Iris pigment epithelial cell (primary cell): ENCODE measurements around the gene LMOD3.

ENCODE experiments used
- DNase-seq: peaks from one replicate; pipeline ENCODE4 v3.0.0-alpha.2; 2011; ENCODE audit warnings: low read depth

Gene LMOD3

DNA sequence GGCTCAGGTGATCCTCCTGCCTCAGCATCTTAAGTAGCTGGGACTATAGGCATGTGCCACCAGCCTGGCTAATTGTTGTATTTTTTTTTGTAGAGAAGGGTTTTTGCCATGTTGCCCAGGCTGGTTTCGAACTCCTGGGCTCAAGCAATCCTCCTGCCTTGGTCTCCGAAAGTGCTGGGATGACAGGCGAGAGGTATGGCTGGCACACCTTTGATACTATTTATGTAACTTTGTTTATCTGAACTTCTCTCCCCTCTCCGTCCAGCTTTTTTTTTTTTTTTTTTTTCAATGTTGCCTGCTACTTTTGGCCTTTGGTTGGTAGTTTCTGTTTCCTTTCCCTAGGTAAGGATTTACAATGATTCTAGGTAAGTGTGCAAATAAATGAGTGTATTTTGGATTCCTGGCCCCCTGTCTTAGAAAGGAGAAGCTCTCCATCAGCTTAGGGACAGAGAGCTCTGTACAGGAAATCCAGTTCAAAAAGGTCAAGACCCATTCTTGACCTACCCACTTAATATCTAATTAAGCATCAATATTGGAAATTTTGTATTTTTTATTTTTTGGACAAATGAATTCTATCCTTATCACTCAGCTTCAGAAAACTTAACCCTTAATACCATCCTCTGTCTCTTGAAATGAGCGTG lies 30.9 kb downstream of the LMOD3 start:
- DNase-seq: no peak

DNA sequence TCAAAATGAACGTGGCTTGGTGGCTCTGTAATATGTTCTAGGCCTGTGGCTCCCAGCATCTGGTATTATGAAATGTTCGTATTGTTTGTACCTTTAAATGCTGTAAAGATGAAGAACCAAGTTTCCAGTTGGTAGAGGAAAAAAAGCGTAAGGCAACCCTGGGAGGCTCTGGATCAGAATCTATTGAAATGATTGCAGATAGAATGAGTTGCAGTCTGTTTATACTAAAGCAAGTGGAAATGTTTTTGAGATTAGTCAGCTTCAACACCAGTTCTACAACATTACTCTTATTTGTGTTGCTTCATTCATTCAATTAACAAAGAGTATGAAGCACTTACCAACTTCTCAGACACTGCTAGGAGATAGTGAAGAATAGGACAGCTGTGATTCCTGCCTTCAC lies 32.4 kb downstream of the LMOD3 start:
- DNase-seq: peak; percentile 92

DNA sequence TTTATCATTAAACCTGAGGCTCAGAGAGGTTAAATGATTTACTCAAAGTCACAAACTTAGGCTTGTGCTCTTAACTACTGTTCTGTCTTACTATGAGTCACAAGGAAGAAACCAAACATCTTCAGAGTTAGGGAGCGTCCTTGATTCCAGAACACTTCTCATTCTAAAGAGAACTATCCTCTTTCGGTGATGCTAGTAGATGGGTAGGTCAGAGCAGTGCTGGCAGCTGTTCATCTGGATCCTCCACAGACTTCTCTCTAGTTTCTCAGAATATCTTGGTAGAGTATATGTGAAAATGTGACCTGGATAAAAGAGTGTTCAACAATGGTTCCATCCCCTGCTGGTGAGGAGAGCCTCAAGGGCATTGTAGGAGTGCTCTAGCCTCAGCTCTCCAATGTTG lies 34.3 kb downstream of the LMOD3 start:
- DNase-seq: peak; percentile 80

DNA sequence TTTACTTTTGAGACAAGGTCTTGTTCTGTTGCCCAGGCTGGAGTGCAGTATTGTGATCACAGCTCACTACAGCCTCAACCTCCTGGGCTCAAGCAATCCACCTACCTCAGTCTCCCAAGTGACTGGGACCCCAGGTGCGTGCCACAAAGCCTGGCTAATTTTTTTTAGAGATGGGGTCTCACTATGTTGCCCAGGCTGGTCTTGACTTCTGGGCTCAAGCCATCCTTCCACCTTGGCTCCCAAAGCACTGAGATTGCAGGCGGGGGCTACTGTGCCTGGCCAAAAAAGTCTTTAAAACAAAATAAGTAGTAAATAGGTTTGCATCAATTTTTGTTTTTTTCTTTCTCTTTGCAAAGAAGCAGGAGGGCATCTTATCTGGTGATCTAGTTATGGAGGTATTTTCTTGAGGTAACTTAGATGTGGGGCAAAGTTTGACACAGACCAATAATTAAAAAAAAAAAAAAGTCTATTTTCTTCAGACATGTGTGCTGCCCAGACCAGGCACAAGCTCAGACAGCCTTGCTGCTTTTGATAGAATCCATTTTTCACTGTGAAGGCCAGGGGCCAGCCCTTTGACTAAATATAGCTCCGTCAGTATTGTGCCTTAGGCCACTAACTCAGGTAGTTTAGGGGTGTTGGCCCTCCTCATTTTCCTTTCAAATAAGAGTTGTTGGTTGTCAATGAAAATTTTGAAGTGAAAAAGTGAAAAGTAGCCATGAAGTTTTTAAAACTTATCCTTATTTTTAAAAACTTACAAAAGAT lies 35.2 kb downstream of the LMOD3 start:
- no peak for DNase-seq

DNA sequence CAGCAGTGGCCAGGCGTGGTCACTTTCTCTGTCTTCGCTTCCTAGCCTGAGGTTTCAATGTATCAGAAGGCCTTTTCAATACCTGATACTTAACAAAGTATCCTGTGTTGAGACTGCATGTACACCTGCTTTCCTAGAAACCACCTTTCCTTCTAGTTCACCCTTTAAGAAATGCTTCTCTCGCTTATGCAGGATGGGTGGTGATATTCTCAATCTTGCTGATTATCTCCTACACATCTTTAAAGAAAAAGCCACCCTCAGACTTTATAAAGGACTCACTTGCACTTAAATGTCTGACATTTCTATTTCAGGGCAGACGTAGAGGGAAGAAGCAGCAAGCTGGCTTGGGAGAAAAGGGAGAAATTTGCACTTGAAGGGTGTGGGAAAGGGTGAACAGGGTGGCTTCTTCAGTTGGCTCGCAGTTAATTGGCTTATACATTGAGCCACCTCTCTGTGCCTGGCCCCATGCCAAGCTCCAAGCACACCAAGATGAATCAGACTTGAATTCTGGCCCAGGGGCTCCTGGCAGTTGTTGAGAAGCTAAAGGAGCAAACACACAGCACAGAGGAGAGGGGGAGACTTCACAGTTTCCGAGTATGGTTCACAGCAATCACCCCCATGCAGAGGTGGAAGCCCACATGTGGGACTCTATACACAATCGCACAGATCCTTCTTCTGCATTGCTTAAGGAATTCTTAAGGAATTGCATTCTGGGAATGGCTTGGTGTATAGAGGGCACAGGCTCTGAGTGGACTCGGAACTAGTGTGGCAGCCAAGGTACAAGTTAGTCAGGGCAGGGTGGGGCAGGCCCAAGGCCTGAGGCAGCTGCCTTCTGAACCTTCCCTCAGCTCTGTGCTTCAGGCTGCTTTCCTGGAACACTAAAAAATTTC lies 36.3 kb downstream of the LMOD3 start:
- DNase-seq: peak; percentile 96

DNA sequence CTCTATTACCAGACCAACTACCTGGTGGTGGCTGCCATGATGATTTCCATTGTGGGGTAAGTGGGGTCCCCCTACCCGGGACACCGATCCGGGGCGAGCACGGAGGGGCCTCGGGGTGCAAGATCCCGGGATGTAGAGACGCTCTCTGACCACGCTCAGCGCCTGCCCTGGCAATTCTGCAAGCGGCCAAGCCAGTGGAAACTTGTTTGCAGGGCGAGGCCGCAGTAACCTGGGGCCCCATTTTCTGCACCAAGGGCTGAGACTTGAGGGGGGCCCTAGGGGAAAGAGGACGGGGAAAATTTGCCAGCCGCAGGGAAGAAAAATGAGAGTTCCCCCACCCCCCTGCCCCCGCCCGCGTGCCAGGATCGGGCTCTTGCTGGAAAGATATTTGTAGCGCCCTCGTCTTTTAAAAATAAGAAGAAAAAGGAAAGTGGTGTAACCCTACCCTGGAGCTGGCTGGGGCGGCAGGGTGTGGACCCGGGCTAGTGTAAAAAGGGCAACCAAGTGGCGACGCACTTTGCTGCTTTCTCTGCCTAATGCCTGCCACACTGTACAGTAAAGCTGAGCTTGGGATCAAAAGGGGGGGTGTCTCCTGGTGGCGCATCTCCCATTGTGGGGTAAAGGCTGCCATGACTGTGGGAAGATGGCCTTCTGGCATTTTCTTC lies 37.1 kb downstream of the LMOD3 start:
- peak; percentile 23 for DNase-seq

DNA sequence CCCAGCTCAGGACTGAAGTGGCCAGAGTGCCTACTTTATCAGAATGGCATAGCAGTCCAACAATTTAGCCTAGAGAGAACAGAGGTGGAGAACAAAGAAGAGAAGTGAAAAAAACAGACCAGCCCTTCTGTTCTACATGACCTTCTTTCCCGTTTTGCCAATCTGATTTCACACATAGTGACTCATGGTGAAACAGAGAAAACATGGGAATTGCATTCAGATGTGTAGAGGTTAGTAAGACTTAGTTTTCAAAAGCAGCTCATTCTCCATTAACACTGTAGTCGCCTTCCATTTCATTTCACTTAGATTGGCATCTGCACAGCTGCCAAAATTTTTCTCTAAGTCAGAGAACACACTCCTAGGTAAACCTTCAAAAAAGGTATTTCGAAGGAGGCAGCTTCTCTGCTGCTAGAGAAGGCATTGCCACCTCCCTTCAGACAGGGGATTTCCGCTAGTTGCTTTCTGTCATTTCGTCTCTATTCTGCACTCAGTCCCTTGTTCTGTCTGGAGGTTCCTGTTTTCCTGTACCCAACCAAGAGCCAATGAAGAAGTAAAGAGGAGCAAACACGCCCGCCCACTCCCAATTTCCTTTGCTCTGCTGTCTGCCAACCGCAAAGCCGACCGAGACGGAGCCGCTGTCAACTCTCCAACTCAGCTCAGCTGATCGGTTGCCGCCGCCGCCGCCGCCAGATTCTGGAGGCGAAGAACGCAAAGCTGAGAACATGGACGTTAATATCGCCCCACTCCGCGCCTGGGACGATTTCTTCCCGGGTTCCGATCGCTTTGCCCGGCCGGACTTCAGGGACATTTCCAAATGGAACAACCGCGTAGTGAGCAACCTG lies 37.8 kb downstream of the LMOD3 start, which contains the start of gene ARL6IP5:
TSS of gene ARL6IP5 (plus strand) at position 612 of the 842 bp plus-strand sequence. CDS start at position 723, 111 bp downstream.
- DNase-seq: peak; percentile 95

DNA sequence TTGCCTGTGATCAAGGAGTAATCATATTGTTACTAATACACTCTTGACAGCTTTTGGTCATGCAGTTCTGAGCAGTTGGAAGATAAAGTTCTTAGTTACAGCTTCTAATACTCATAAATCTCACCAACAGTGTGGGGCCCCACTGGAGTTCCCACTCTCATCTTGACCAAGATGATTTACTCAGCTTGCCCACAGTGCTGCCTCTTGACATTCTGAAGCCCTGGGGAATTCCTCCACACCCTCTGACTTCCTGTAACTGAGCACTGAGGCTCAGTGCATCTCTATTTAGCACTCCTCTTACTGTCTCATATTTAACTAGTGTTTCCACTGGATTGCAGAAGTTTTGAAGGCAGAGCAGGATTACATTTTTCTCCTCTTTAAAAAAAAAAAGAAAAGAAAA lies 39.6 kb downstream of the LMOD3 start:
- peak; percentile 95 for DNase-seq

DNA sequence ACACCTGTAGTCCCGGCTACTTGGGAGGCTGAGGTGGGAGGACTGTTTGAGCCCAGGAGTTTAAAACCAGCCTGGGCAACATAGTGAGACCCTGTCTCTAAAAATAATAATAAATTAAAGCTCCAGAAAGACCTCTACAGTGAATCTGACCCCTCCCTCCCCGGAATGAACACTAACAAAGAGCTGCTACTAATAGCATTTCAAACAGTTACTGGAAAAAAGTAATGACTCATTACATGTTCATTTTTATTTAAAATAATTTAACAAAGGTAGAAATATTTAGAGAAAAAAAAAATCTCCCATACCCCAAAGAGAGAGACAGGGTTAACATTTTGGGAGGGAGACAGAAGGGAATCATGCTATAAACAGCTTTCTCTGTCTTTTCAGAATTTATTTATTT lies 40.0 kb downstream of the LMOD3 start:
- peak; percentile 20 for DNase-seq

DNA sequence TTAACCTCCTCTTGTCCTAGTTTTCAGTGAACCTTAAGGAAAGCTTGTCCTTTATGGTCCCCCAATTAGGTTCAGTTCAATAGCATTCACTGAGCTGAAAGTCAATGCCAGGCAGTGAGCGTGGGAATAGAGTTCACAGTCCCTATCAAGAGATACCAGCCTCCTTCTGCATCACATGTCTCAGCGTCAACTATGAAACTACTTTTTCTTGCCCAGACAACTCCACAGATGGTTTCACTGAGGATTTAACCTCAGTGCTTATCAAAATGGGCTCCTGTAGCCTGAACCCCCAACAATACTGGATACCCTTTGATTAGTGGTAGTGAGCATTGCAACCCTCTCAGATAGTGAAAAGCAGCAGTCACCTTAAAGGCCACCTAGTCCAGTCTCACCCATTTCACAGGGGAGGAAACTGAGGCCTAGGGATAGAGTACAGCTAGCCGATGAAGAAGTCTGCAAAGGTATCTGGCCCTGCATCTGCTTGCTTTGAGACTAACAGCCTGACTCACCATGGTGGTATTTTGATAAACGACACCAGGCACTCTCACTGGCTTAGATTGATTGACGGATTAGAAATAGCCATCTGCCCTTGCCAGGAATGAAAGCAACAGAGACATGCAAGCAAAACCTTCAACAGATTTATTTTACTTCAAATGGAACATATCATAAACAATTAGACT lies 40.7 kb downstream of the LMOD3 start:
- peak; percentile 86 for DNase-seq

DNA sequence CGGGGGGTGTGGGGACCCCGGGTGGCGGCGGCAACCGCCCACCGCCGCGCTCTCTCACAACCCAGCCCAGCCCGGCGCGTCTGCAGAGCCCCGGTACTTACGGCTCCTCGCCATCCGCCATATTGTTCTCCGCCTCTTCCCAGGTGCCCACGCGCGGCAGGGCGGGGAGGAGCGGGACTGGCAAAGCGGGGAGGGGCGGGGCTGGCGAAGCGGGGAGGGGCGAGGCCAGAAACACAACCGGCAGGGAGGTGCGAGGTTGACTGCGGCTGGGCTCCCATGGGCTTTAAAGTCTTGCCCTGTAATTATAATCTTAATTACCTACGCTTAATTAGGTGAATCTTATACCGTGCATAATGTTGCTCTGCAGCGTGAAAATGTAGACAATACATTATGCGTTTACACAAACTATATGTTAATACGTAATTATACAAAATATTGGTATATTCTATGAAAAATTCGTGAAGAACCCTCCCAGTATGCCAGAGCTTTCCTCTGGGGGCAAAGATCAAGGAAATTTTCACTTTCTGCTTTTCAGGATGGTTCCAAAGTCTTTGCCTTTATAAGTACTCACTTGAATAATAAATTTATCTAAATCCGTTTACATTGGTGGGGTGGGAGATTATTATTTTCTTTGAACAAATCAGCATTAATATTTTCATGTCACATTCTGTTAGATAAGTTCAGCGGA lies 42.0 kb downstream of the LMOD3 start, which contains the start of gene UBA3:
TSS of gene UBA3 (minus strand) at position 133 of the 688 bp plus-strand sequence. CDS start at position 121, 12 bp downstream.
- peak; percentile 90 for DNase-seq

DNA sequence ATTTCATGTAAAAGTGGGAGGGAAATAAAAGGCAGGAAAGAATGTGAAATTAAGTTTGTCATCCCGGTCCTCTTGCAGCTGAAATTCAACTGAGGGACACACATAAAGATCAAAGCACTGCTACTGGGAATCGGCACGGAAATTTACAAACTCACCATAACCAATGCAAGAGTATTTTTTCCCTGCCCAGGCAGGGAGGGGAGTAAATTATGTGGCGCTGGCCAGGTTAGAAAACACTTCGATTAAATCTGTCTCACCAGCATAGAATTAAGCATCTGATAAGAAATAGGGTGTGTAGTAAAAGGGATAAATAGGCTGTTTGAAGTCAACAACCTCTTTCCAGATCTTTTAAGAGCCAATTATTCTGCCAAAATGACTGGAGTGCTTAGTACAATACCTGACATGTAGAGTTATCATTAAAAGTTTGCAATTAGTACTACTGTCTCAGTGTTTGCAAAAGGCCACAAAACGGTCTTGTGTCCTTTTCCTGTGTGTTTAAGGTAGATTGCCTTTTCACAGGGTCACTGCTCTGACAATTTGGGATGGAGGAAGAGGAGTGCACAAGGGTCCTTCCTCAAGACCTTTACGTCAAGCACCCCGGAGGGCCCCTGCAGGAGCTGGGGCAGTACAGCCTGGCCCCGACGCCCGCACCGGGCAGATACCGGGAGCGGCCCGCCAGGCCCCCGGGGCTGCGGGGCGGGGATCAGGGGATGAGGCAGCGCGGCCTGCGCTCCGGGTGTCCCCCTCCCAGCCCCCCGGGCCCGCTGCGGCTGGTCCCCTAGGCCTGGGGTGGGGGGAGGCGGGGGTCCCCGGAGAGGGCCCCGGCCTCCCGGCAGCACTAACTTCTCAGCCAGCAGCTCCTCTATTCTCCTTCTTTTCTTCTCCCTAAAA lies 42.9 kb downstream of the LMOD3 start:
- DNase-seq: peak; percentile 9

DNA sequence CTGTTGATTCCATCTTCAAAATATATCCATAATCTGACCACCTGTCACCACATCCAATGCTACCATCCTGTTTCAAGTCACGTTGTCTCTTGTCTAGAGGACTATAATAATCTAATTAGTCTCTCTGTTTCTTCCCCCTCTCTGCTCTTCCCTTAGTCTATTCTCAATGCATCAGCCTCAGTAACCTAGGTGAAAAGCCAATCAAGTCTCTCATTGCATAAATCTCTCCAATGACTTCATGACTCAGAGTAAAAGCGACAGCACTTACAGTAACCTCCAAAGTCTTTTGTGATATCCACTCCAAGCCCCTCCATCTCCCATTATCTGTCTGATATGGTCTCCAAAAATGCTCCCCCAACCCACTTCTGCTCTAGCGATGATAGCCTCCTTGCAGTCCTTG lies 49.5 kb downstream of the LMOD3 start:
- no peak for DNase-seq

DNA sequence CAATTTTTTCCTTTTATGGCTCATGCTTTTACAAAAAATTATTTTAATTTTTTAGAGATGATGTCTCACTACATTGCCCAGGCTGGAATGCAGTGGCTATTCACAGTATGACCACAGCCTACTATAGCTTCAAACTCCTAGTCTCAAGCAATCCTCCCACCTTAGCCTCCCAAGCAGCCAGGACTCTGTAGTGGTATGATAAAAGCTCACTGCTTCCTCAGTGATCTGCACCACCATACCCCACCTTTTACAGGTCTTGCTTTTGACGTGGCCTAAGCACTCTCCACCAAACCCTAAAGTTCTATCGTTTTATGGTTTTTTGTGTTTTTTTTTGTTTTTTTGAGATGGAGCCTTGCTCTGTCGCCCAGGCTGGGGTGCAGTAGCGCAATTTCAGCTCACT lies 56.3 kb downstream of the LMOD3 start:
- no peak for DNase-seq

DNA sequence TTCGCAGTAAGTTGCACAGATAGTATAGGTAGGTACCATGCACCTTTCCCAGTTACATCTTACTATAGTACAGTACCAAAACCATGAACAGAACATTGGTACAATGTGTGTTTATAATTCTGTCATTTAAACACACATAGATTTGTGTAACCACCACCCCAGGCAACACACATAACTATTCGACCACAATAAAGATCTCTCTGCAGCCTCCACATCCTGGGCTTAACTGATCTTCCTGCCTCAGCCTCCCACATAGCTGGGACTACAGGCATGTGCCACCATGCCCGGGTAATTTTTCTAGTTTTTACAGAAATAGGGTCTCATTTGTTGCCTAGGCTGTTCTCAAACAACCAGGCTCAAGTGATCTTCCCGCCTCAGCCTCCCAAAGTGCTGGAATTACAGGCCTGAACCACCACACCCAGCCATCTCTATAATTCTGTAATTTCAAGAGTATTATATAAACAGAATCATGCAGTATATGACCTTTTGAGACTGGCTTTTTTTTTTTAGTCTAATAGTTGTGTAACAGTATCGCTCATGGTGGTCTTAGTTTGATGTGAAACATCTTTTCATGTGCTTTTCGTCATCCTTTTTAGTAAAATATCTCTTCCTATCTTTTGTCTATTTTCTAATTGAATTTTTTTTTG lies 57.0 kb downstream of the LMOD3 start:
- DNase-seq: peak; percentile 16

DNA sequence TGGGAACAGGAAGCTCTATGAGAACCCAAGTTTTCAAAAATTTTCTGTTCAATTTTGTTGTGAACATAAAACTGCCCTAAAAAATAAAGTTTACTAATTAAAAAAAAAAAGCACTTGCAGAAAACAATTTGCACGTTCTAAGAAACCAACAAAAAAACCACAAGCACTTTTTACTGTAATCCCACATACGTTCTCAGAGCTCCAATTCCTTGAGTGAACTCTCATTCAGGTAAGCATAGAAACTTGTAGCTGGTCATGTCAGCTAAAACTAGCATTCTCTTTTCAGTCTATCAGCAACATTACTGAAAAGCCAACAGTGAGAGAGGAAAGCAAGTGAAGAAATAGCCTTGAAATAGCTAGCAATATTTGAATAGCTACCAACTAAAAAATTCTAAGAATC lies 58.8 kb downstream of the LMOD3 start:
- DNase-seq: no peak

DNA sequence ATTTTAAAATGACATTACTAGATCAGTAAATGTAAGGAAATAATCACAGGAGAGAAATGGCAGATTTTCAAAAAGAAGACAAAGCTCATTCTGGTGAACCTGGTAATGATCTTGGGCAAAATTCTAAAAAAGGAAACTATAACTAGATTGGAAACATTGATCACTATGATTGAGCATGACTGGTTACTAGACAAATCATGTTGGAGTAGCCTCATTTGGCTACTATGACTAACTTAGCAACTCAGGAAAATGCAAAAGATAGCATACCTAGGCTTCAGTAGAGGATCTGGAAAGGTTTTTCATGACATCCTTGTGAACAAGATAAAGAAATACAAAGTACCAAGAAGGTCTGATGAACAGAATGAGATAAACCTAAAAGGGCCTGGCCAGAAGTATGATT lies 62.7 kb downstream of the LMOD3 start:
- no peak for DNase-seq

DNA sequence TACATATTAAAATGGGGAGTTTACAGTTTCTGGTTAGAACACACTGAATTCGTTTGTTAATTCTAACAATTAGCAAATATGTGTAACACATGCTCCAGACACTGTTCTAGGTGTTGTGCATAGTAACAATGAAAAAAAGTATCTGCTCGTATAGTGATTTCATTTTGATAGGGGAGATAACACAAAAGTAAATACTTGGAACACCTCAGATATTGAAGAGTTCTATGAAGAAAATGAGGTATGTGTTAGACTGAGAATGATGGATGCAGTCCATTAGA lies 63.5 kb downstream of the LMOD3 start:
- no peak for DNase-seq
